H1 (cell line): Measurements from ENCODE around the gene PTPN2. TPM values are rescaled to one million over a fixed set of nuclear protein-coding genes. Genes with fewer than 3 reads are reported as not detected.

ENCODE experiments used
- CTCF ChIA-PET: fragments of 300-600 bp; sonication (Branson Sonifier 250); formaldehyde crosslinking; loops from one replicate; lab custom pipeline; 2021; ENCODE audit not compliant: partially characterized antibody; lab: Charles Lee
- POLR2A ChIA-PET: fragments of 300-600 bp; sonication (Branson Sonifier 250); formaldehyde crosslinking; loops from one replicate; lab custom pipeline; 2021; ENCODE audit warnings: inconsistent platforms; ENCODE audit not compliant: partially characterized antibody; lab: Charles Lee
- DNase-seq, 2 experiments: peaks; one replicate each; pipeline versions ENCODE4 v3.0.0 to v3.0.0-alpha.2; 2010 to 2022; ENCODE audit warnings: low spot score in 2 of 2, low read depth in 1 of 2, mixed read lengths in 1 of 2
- FAIRE-seq: peaks from 2 replicates; lab custom pipeline; 2011; peaks lifted over from hg19 to GRCh38; lab: Jason Lieb, UNC
- H2AFZ ChIP-seq: 2 replicates; pipeline ENCODE4 v1.8.1; 2012; ENCODE audit warnings: low read length, inconsistent platforms
- H2AK5ac ChIP-seq: 2 replicates; pipeline ENCODE4 v1.6.1; 2013; ENCODE audit warnings: low read depth, low read length
- H2BK120ac ChIP-seq: replicated peaks from 2 replicates; pipeline ENCODE3; 2013; ENCODE audit warnings: low read depth, low read length, inconsistent platforms
- H2BK12ac ChIP-seq: 2 replicates; pipeline ENCODE4 v1.6.1; 2013; ENCODE audit warnings: low read depth, low read length
- H2BK15ac ChIP-seq: 2 replicates; pipeline ENCODE4 v1.6.1; 2013; ENCODE audit warnings: low read length
- H2BK20ac ChIP-seq: 2 replicates; pipeline ENCODE4 v1.6.1; 2013; ENCODE audit warnings: low read length
- H2BK5ac ChIP-seq: 2 replicates; pipeline ENCODE4 v1.6.1; 2013; ENCODE audit warnings: low read depth, low read length
- H3K14ac ChIP-seq: 2 replicates; pipeline ENCODE4 v1.6.1; 2013; ENCODE audit warnings: inconsistent platforms; ENCODE audit not compliant: insufficient read length
- H3K18ac ChIP-seq: 2 replicates; pipeline ENCODE4 v1.6.1; 2013; ENCODE audit warnings: low read length; ENCODE audit errors: extremely low read depth
- H3K23ac ChIP-seq: 2 replicates; pipeline ENCODE4 v1.6.1; 2013; ENCODE audit warnings: inconsistent platforms; ENCODE audit not compliant: insufficient read length
- H3K23me2 ChIP-seq: 2 replicates; pipeline ENCODE4 v1.6.1; 2013; ENCODE audit warnings: low read depth, low read length
- H3K27ac ChIP-seq: 2 replicates; pipeline ENCODE4 v1.6.1; 2011; ENCODE audit warnings: low read depth, low read length, inconsistent platforms
- H3K27me3 ChIP-seq, 4 experiments: replicated peaks in 1 of 4; 1 replicate in 1 of 4; 2 replicates in 3 of 4; pipeline versions ENCODE4 v1.6.1 to v1.8.1; 2011 to 2013; ENCODE audit warnings: low read length in 3 of 4, mild to moderate bottlenecking in 3 of 4, inconsistent platforms in 2 of 4, mixed read lengths in 2 of 4, moderate library complexity in 1 of 4; ENCODE audit not compliant: control insufficient read depth in 3 of 4, insufficient read depth in 3 of 4; ENCODE audit errors: extremely low read depth in 1 of 4
- H3K36me3 ChIP-seq, 4 experiments: 2 replicates each; pipeline versions ENCODE4 v1.6.1 to v1.8.1; 2011 to 2013; ENCODE audit warnings: mild to moderate bottlenecking in 4 of 4, low read length in 3 of 4, moderate library complexity in 2 of 4, control low read depth in 1 of 4, inconsistent platforms in 1 of 4; ENCODE audit not compliant: insufficient read depth in 4 of 4, control insufficient read depth in 2 of 4
- H3K4ac ChIP-seq: replicated peaks from 2 replicates; pipeline ENCODE3; 2013; ENCODE audit warnings: low read length, low read depth, mixed read lengths, inconsistent platforms; ENCODE audit not compliant: insufficient read length
- H3K4me1 ChIP-seq, 4 experiments: replicated peaks in 1 of 4; 1 replicate in 1 of 4; 2 replicates in 3 of 4; pipeline versions ENCODE4 v1.6.1 to v1.8.1; 2011 to 2013; ENCODE audit warnings: low read length in 3 of 4, inconsistent platforms in 2 of 4, mixed read lengths in 1 of 4; ENCODE audit not compliant: insufficient read depth in 4 of 4, control insufficient read depth in 3 of 4
- H3K4me2 ChIP-seq, 2 experiments: 2 replicates each; pipeline versions ENCODE4 v1.6.1 to v1.8.1; 2011 to 2013; ENCODE audit warnings: low read depth in 2 of 2, low read length in 2 of 2, control low read depth in 1 of 2, inconsistent platforms in 1 of 2, mild to moderate bottlenecking in 1 of 2; ENCODE audit not compliant: insufficient read depth in 1 of 2
- H3K4me3 ChIP-seq, 4 experiments: fragments of 200-600, 300-600 bp in 1 of 4; sonication (generic), shearing (Covaris generic), sonication (Bioruptor Twin) in 1 of 4; 2 replicates each; pipeline versions ENCODE4 v1.5.1 to v1.8.1; 2011 to 2016; ENCODE audit warnings: low read length in 4 of 4, low read depth in 3 of 4, control low read depth in 2 of 4, inconsistent platforms in 2 of 4, mild to moderate bottlenecking in 2 of 4, mixed read lengths in 1 of 4, moderate library complexity in 1 of 4; ENCODE audit not compliant: insufficient read depth in 2 of 4; ENCODE audit errors: extremely low read depth in 1 of 4
- H3K56ac ChIP-seq: replicated peaks from 2 replicates; pipeline ENCODE3; 2013; ENCODE audit warnings: low read depth, mild to moderate bottlenecking, mixed read lengths, low read length, inconsistent platforms; ENCODE audit not compliant: insufficient read length
- H3K79me1 ChIP-seq: 2 replicates; pipeline ENCODE4 v1.6.1; 2013; ENCODE audit warnings: low read depth, low read length, control low read depth
- H3K79me2 ChIP-seq, 2 experiments: 2 replicates each; pipeline versions ENCODE4 v1.6.1 to v1.8.1; 2012 to 2013; ENCODE audit warnings: low read length in 2 of 2, mild to moderate bottlenecking in 2 of 2, inconsistent platforms in 1 of 2; ENCODE audit not compliant: insufficient read depth in 2 of 2, control insufficient read depth in 1 of 2
- H3K9ac ChIP-seq, 4 experiments: replicated peaks in 1 of 4; 1 replicate in 1 of 4; 2 replicates in 3 of 4; pipeline versions ENCODE4 v1.6.1 to v1.8.1; 2011 to 2013; ENCODE audit warnings: low read depth in 3 of 4, low read length in 3 of 4, control low read depth in 2 of 4, mild to moderate bottlenecking in 2 of 4, moderate library complexity in 2 of 4, inconsistent platforms in 1 of 4; ENCODE audit errors: extremely low read depth in 1 of 4
- H3K9me3 ChIP-seq, 2 experiments: 2 replicates each; pipeline versions ENCODE4 v1.6.1 to v1.8.1; 2012 to 2013; ENCODE audit warnings: mild to moderate bottlenecking in 2 of 2, moderate library complexity in 2 of 2, control low read depth in 1 of 2, inconsistent platforms in 1 of 2, low read depth in 1 of 2, low read length in 1 of 2, mixed read lengths in 1 of 2; ENCODE audit not compliant: insufficient read depth in 2 of 2
- H4K20me1 ChIP-seq, 2 experiments: replicated peaks in 1 of 2; 2 replicates each; pipeline versions ENCODE3 to v1.8.1; 2011 to 2013; ENCODE audit warnings: inconsistent platforms in 2 of 2, low read length in 2 of 2, mild to moderate bottlenecking in 1 of 2; ENCODE audit not compliant: insufficient read depth in 2 of 2, control insufficient read depth in 1 of 2
- H4K5ac ChIP-seq: 2 replicates; pipeline ENCODE4 v1.6.1; 2013; ENCODE audit warnings: low read length, low read depth, mixed read lengths, inconsistent platforms; ENCODE audit not compliant: insufficient read length
- H4K8ac ChIP-seq: 2 replicates; pipeline ENCODE4 v1.8.0; 2013; ENCODE audit warnings: mild to moderate bottlenecking, moderate library complexity, low read length, inconsistent platforms; ENCODE audit not compliant: insufficient read depth; ENCODE audit errors: extremely low read depth
- H4K91ac ChIP-seq: replicated peaks from 2 replicates; pipeline ENCODE3; 2013; ENCODE audit warnings: low read length, mixed read lengths, inconsistent platforms; ENCODE audit not compliant: insufficient read length
- GTF2F1 ChIP-seq: IDR thresholded peaks from 2 replicates; pipeline ENCODE4 v1.6.1; 2012; ENCODE audit warnings: low read depth, low read length, improper control_type of control experiment, borderline replicate concordance
- POU5F1 ChIP-seq: IDR thresholded peaks from 2 replicates; pipeline ENCODE4 v1.6.1; 2011; ENCODE audit warnings: low read depth, mild to moderate bottlenecking, low read length, moderate library complexity
- RBBP5 ChIP-seq: IDR thresholded peaks from 2 replicates; pipeline ENCODE4 v1.7.1; 2012; ENCODE audit warnings: low read depth, mild to moderate bottlenecking, inconsistent platforms, low read length, moderate library complexity, borderline replicate concordance
- SIX5 ChIP-seq: IDR thresholded peaks from 2 replicates; pipeline ENCODE4 v1.6.1; 2011; ENCODE audit warnings: mild to moderate bottlenecking, low read depth, low read length
- WGBS, 2 experiments: shearing (Covaris generic) in 1 of 2; methylation state at CpG; one replicate each; pipeline versions ENCODE4 v1.1.6 to v1.1.7; 2013 to 2015; ENCODE audit warnings: low lambda C conversion rate in 2 of 2, mixed read lengths in 2 of 2, inconsistent platforms in 1 of 2, low coverage in 1 of 2, missing lambda C conversion rate in 1 of 2; ENCODE audit not compliant: insufficient replicate concordance in 2 of 2, insufficient coverage in 1 of 2, insufficient read length in 1 of 2; ENCODE audit errors: extremely low coverage in 1 of 2, missing lambda C conversion rate in 1 of 2; 5-methylcytosine and 5-hydroxymethylcytosine counted together
- polyA plus RNA-seq, 7 experiments: library from polyadenylated mRNA; depleted of rRNA in 3 of 7; stranded (reverse) in 5 of 7; unstranded in 2 of 7; fragments of >200 nt in 5 of 7; fragments of 200-250 nt in 2 of 7; gene quantifications; 1 replicate in 5 of 7; 2 replicates in 1 of 7; 4 replicates in 1 of 7; pipeline versions ENCODE4 v1.2.1 to v1.2.3, GENCODE V29; 2011 to 2013; ENCODE audit warnings: missing spikeins in 2 of 7, mixed read lengths in 2 of 7
- total RNA-seq: library from RNA; stranded (reverse); fragmentation: NEBNext Ultra II Directional; extraction: Animal tissue kit (Norgen Biotek cat#: 25700); gene quantifications from 2 replicates; pipeline ENCODE4 v1.2.1, GENCODE V29; 2021

The PTPN2 gene
- total and polyA plus RNA-seq, 2 of the 8 experiments (the other 6 are each of a cell fraction or from before 2014, with no cell fraction given): 16.4 to 54.0 TPM

GRCh38 chr18:12783524-12783923, 100.5 kb downstream of the PTPN2 start:
- H3K27me3 ChIP-seq: peaks cover 0 to 4% (median 0%) of the 10 kb centered on the region in 4 experiments; a peak in 3 of 7 replicates
- WGBS, 2 experiments: 93% methylated on average over 8 of the region's 8 CpGs; no CpG with 5 or more reads in 1 of the 2 experiments
- no peak overlapping the region for H2AFZ ChIP-seq
- no peak overlapping the region for H2BK5ac ChIP-seq
- H2BK15ac ChIP-seq: no peak overlapping the region
- H3K27ac ChIP-seq: no peak overlapping the region
- POLR2A ChIA-PET: interaction anchor here (0.6 to 1.7 kb wide), 3 partner anchors 18 to 100 kb away, joined by 3 to 5 read pairs (median 3); partner anchors contain the start of gene PTPN2
- no peaks in the 10 kb centered on the region for H3K4me1 ChIP-seq
- H3K4me3 ChIP-seq: no peak overlapping the region
- H3K9me3 ChIP-seq: no peaks in the 10 kb centered on the region; a peak in 1 of 4 replicates
- H4K8ac ChIP-seq: no peak overlapping the region
- no peak overlapping the region for H2AK5ac ChIP-seq
- H3K4ac ChIP-seq: no peak overlapping the region
- H3K56ac ChIP-seq: no peak overlapping the region
- H3K14ac ChIP-seq: no peak overlapping the region
- no peak overlapping the region for H2BK12ac ChIP-seq
- no peak for DNase-seq
- TF ChIP-seq GTF2F1 (no peak), SIX5 (no peak), RBBP5 (no peak), POU5F1 (no peak)
- TF ChIP-seq, all 59 proteins: peak for 0
- no peak overlapping the region for H2BK120ac ChIP-seq
- no peak for FAIRE-seq
- no peak overlapping the region for H4K91ac ChIP-seq
- H2BK20ac ChIP-seq: no peak overlapping the region
- no peak overlapping the region for H3K4me2 ChIP-seq
- H3K79me2 ChIP-seq: no peaks in the 10 kb centered on the region
- H4K20me1 ChIP-seq: no peaks in the 10 kb centered on the region
- H4K5ac ChIP-seq: no peak overlapping the region
- no peaks in the 10 kb centered on the region for H3K36me3 ChIP-seq
- no peak overlapping the region for H3K23ac ChIP-seq
- H3K79me1 ChIP-seq: no peaks in the 10 kb centered on the region
- no peak overlapping the region for H3K18ac ChIP-seq
- no peaks in the 10 kb centered on the region for H3K23me2 ChIP-seq
- CTCF ChIA-PET: interaction anchor here (1.2 to 1.6 kb wide), 2 partner anchors 15 to 107 kb away, joined by 5 to 7 read pairs; no protein-coding TSS in a partner anchor
- H3K9ac ChIP-seq: no peak overlapping the region
